ENCODE measurements around the gene PRLR. TPM values are rescaled to one million over a fixed set of nuclear protein-coding genes. Genes with fewer than 3 reads are reported as not detected.

PRLR gene
- total RNA-seq, 3 donors from 2014 or later: 10.3 to 47.1 (median 35.8) TPM

DNA sequence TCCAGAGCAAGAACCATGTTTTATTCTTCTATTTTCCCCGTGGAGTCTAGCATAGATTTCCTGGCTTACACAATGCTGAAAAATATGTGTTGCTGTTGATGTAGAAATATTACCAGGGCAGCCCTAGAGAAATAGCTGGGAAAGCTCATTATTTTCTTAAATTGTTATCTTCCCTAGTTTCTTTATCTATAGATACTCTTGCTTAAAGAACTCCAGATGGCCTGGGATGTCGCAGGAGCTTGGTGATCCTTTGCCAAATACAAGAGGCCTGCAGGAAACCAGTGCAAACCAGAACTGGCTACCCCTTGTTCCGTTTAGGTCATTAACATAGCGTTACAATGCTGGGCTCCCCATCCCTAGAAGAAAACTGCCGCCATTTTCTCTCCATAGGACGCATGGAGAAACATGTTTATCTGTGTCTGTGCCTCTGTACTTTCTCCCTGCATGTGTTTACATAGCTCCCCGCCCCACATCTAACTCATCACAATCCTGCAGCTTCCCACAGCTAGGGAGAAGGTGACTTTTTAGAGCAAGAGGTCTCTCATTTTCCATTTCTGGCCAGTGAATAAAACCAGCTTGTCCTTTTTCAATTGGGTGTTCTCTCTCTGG, 6.4 kb downstream of the PRLR start:
- Histone ChIP-seq H3K4me1 (ENCODE audit: low read depth) (no peaks in the 10 kb centered on the region), H3K36me3 (ENCODE audit: low read depth) (no peaks in the 10 kb centered on the region), H3K9me3 (no peaks in the 10 kb centered on the region), H3K4me3 (no peak overlapping the region)
- TF ChIP-seq CTCF (IDR thresholded peaks at IDR 0.05): no peak
- ATAC-seq (peak; percentile 64), DNase-seq (peak in 1 of 3 donors; percentile 28)
- intact Hi-C loops (cut with DNase I, micrococcal nuclease): no loop called here

DNA sequence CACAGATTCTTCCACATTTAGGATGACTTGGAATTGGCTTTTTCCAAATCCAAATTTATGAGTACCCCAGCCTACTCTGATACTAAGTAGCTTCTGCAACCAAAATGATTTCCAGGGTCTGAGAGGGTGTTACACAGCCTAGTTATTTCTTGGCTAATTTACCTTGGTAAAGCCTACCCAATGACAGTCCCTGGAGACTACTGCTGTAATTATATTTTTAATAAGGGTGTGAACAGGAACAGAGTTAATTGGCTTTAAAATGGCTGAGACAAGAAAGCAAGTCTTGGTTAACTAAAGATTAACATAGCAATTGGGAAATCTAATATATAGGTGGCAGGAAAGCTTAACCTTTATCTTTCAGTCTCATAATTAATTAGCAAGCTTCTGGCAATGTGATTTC, 9.3 kb downstream of the PRLR start:
- no peak for TF ChIP-seq CTCF (IDR thresholded peaks at IDR 0.05)
- no peak for ATAC-seq
- H3K36me3 ChIP-seq (ENCODE audit: low read depth): no peaks in the 10 kb centered on the region
- H3K4me3 ChIP-seq: no peak overlapping the region
- no peak for DNase-seq
- intact Hi-C loops (cut with DNase I, micrococcal nuclease): no loop called here
- no peaks in the 10 kb centered on the region for H3K9me3 ChIP-seq
- H3K4me1 ChIP-seq (ENCODE audit: low read depth): no peaks in the 10 kb centered on the region

DNA sequence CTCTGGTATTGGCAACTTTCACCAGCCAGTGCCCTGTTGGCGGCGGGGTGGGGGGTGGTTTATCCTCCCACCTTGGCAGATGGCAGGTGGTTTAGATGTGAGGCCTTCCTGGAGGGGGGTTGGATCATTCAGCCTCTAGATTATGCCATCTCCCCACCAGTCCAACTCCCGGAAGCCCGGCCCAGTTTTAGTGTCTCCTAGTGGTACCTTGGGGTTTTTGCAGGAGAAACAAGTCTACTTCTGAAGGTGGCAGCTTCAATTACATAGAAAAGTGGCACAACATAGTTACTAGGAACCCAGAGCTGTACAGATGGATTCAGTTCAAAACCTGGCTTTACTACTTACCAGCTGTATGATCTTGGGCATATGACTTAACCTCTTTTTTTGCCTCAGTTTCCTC, 11.3 kb downstream of the PRLR start:
- Histone ChIP-seq H3K4me1 (ENCODE audit: low read depth) (no peaks in the 10 kb centered on the region), H3K9me3 (no peaks in the 10 kb centered on the region), H3K36me3 (ENCODE audit: low read depth) (no peaks in the 10 kb centered on the region), H3K4me3 (no peak overlapping the region)
- intact Hi-C loops (cut with DNase I, micrococcal nuclease): no loop called here
- ATAC-seq (no peak), DNase-seq (no peak)
- TF ChIP-seq CTCF (IDR thresholded peaks at IDR 0.05): no peak

DNA sequence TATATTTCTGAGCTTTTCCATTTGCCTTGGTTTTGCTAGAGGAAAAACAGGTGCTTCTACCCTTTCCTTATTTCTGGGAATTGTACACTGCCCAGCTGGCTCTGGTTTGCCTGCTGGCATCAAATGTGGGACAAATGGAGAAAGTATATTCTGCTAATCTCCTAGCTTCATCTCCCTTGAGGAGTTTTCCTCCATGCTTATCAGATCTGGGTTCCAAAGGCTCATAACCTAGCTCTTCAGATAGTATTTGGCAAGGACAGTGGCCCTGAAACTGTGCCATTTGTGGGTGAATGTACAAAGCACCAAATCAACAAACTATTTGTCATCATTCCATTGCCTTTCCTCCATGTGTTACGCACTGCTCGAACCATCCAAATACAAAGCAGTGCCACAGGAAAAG, 16.2 kb downstream of the PRLR start:
- Histone ChIP-seq H3K36me3 (ENCODE audit: low read depth) (no peaks in the 10 kb centered on the region), H3K4me1 (ENCODE audit: low read depth) (no peaks in the 10 kb centered on the region), H3K9me3 (no peaks in the 10 kb centered on the region), H3K4me3 (no peak overlapping the region)
- TF ChIP-seq CTCF (IDR thresholded peaks at IDR 0.05): no peak
- ATAC-seq: no peak
- DNase-seq: no peak
- intact Hi-C loops (cut with DNase I, micrococcal nuclease): no loop called here

GRCh38 chr5:35213608-35214007, 16.7 kb downstream of the PRLR start:
- Histone ChIP-seq H3K36me3 (ENCODE audit: low read depth) (no peaks in the 10 kb centered on the region), H3K9me3 (no peaks in the 10 kb centered on the region), H3K4me1 (ENCODE audit: low read depth) (no peaks in the 10 kb centered on the region), H3K4me3 (no peak overlapping the region)
- DNase-seq (no peak), ATAC-seq (no peak)
- intact Hi-C loops (cut with DNase I, micrococcal nuclease): no loop called here
- no peak for TF ChIP-seq CTCF (IDR thresholded peaks at IDR 0.05)

Data from mucosa of descending colon (tissue), 3 donors.